HCT116 (cell line): ENCODE measurements around the gene NUP210. TPM values are rescaled to one million over a fixed set of nuclear protein-coding genes. Genes with fewer than 3 reads are reported as not detected.

Source experiments
- ATAC-seq: fragments of 200-7000 bp; cut with Tn5 transposase; 2 replicates; pipeline ENCODE4 v1.9.1; 2020; ENCODE audit warnings: mild to moderate bottlenecking, moderate library complexity
- BruUV-seq: library from RNA; stranded (reverse); fragments of 400-500 nt; replicated peaks from 2 replicates; lab custom pipeline; 2021; lab: Mats Ljungman, UMichigan
- CTCF ChIA-PET: fragments of 300-600 bp; sonication (Branson Sonifier 250); formaldehyde crosslinking; loops from one replicate; lab custom pipeline; 2021; ENCODE audit warnings: antibody characterized with exemption; lab: Charles Lee
- POLR2A ChIA-PET: fragments of 300-600, 350-600 bp; sonication (Branson Sonifier 250); formaldehyde crosslinking; loops from one replicate; lab custom pipeline; 2021; ENCODE audit warnings: antibody characterized with exemption; lab: Charles Lee
- RAD21 ChIA-PET, 2 experiments: fragments of 300-600 bp; sonication (Branson Sonifier 250); formaldehyde crosslinking; loops; one replicate each; lab custom pipeline; 2023; ENCODE audit warnings: low total read pairs in 2 of 2; ENCODE audit not compliant: uncharacterized antibody in 2 of 2, unreplicated experiment in 2 of 2, low non-redundant PET in 1 of 2; lab: Charles Lee
- DNase-seq: peaks from one replicate; pipeline ENCODE4 v3.0.0-alpha.2; 2010; ENCODE audit warnings: low read depth, low spot score
- H2AFZ ChIP-seq: fragments of 200-600 bp; shearing (Covaris generic), sonication (generic); 2 replicates; pipeline ENCODE4 v1.6.1; 2017; ENCODE audit warnings: low read depth, mixed run types, mixed read lengths, antibody characterized with exemption, low read length; ENCODE audit not compliant: poor library complexity, severe bottlenecking
- H3K27ac ChIP-seq: 2 replicates; pipeline ENCODE4 v1.5.1; 2012; ENCODE audit warnings: low read depth, low read length
- H3K27me3 ChIP-seq: fragments of 200-600 bp; sonication (generic); 2 replicates; pipeline ENCODE4 v1.6.1; 2016; ENCODE audit warnings: mixed run types, low read length, mixed read lengths; ENCODE audit not compliant: insufficient read depth
- H3K36me3 ChIP-seq, 2 experiments: fragments of 200-500 bp in 1 of 2; fragments of 200-600 bp in 1 of 2; sonication (Bioruptor generic) in 1 of 2; sonication (generic) in 1 of 2; 2 replicates each; pipeline versions ENCODE4 v1.5.1 to v1.6.1; 2014 to 2016; ENCODE audit warnings: low read length in 2 of 2, inconsistent platforms in 1 of 2, mixed read lengths in 1 of 2, mixed run types in 1 of 2; ENCODE audit not compliant: insufficient read depth in 2 of 2, control insufficient read depth in 1 of 2
- H3K4me1 ChIP-seq, 2 experiments: fragments of 200-600 bp in 1 of 2; sonication (generic) in 1 of 2; 2 replicates each; pipeline versions ENCODE4 v1.5.1 to v1.6.1; 2012 to 2017; ENCODE audit warnings: low read length in 2 of 2, inconsistent platforms in 1 of 2, mild to moderate bottlenecking in 1 of 2, mixed read lengths in 1 of 2, mixed run types in 1 of 2, moderate library complexity in 1 of 2; ENCODE audit not compliant: insufficient read depth in 2 of 2, control insufficient read depth in 1 of 2
- H3K4me2 ChIP-seq: fragments of 200-600 bp; sonication (generic); 2 replicates; pipeline ENCODE4 v1.6.1; 2017; ENCODE audit warnings: mixed run types, low read length, mixed read lengths
- H3K4me3 ChIP-seq, 2 experiments: fragments of 200-600 bp in 1 of 2; sonication (generic) in 1 of 2; replicated peaks in 1 of 2; 2 replicates each; pipeline ENCODE4 v1.5.1; 2011 to 2016; ENCODE audit warnings: low read length in 2 of 2, control low read depth in 1 of 2, low read depth in 1 of 2, mild to moderate bottlenecking in 1 of 2, mixed read lengths in 1 of 2, mixed run types in 1 of 2
- H3K79me2 ChIP-seq: fragments of 200-600 bp; sonication (generic); 2 replicates; pipeline ENCODE4 v1.6.1; 2017; ENCODE audit warnings: mild to moderate bottlenecking, mixed run types, low read length, moderate library complexity, mixed read lengths; ENCODE audit not compliant: insufficient read depth
- H3K9ac ChIP-seq: fragments of 200-600 bp; sonication (generic); 2 replicates; pipeline ENCODE4 v1.6.1; 2016; ENCODE audit warnings: low read length, mixed read lengths
- H3K9me2 ChIP-seq: fragments of 200-600 bp; sonication (generic), shearing (Covaris generic); 2 replicates; pipeline ENCODE4 v1.6.1; 2017; ENCODE audit warnings: mixed run types, mild to moderate bottlenecking, moderate library complexity; ENCODE audit not compliant: insufficient read depth
- H3K9me3 ChIP-seq, 2 experiments: fragments of 200-500 bp in 1 of 2; fragments of 200-600 bp in 1 of 2; sonication (Bioruptor generic) in 1 of 2; sonication (generic) in 1 of 2; 2 replicates each; pipeline ENCODE4 v1.6.1; 2014 to 2017; ENCODE audit warnings: low read length in 2 of 2, mixed read lengths in 2 of 2, inconsistent platforms in 1 of 2, low read depth in 1 of 2, mild to moderate bottlenecking in 1 of 2, mixed run types in 1 of 2, moderate library complexity in 1 of 2; ENCODE audit not compliant: control insufficient read depth in 1 of 2, insufficient read depth in 1 of 2
- H4K20me1 ChIP-seq: fragments of 200-600 bp; sonication (generic), shearing (Covaris generic); 2 replicates; pipeline ENCODE4 v1.6.1; 2017; ENCODE audit warnings: mixed run types, mild to moderate bottlenecking, moderate library complexity; ENCODE audit not compliant: insufficient read depth
- CEBPB ChIP-seq: IDR thresholded peaks from 2 replicates; pipeline ENCODE4 v1.6.1; 2012; ENCODE audit warnings: low read depth
- ELF1 ChIP-seq: IDR thresholded peaks from 2 replicates; pipeline ENCODE4 v1.6.1; 2012; ENCODE audit warnings: low read depth, borderline replicate concordance
- EZH2 ChIP-seq: fragments of 200-600 bp; sonication (generic); IDR thresholded peaks from 2 replicates; pipeline ENCODE4 v1.6.1; 2017; ENCODE audit warnings: antibody characterized with exemption, mixed run types
- FOSL1 ChIP-seq: IDR thresholded peaks from 2 replicates; pipeline ENCODE4 v1.6.1; 2012; ENCODE audit warnings: low read depth
- JUND ChIP-seq: IDR thresholded peaks from 2 replicates; pipeline ENCODE4 v1.6.1; 2012
- POLR2A ChIP-seq: IDR thresholded peaks from 2 replicates; pipeline ENCODE4 v1.7.0; 2011; ENCODE audit warnings: borderline replicate concordance; ENCODE audit not compliant: insufficient read depth, insufficient read length; ENCODE audit errors: extremely low read depth
- REST ChIP-seq: IDR thresholded peaks from 2 replicates; pipeline ENCODE4 v1.6.1; 2012; ENCODE audit warnings: low read depth
- SIN3A ChIP-seq: IDR thresholded peaks from 2 replicates; pipeline ENCODE4 v1.6.1; 2012; ENCODE audit warnings: low read depth
- TCF7L2 ChIP-seq: IDR thresholded peaks from 2 replicates; pipeline ENCODE4 v1.7.0; 2011; ENCODE audit warnings: borderline replicate concordance, inconsistent platforms; ENCODE audit not compliant: insufficient read depth, insufficient read length; ENCODE audit errors: extremely low read depth
- ZBTB33 ChIP-seq: IDR thresholded peaks from 2 replicates; pipeline ENCODE4 v1.6.1; 2011; ENCODE audit warnings: mild to moderate bottlenecking, low read length, moderate library complexity; ENCODE audit not compliant: insufficient replicate concordance; ENCODE audit errors: extremely low read depth
- ZFX ChIP-seq: fragments of 450-650 bp; IDR thresholded peaks from 2 replicates; pipeline ENCODE4 v1.6.1; 2017
- intact Hi-C: fragments of 100-400 bp; cut with micrococcal nuclease; formaldehyde crosslinking; loops from 2 replicates; pipeline ENCODE4 v1.10.0; 2022
- total RNA-seq: library from RNA; stranded (reverse); gene quantifications from one replicate; pipeline ENCODE4 v1.2.1, GENCODE V29; 2021; ENCODE audit not compliant: unreplicated experiment
- TF ChIP-seq, protein P1 (sequence below): IDR thresholded peaks from 2 replicates; pipeline ENCODE4 v1.6.1; 2012

Gene NUP210
- total RNA-seq, 1 experiment from 2014 or later, result 74.9 TPM

DNA sequence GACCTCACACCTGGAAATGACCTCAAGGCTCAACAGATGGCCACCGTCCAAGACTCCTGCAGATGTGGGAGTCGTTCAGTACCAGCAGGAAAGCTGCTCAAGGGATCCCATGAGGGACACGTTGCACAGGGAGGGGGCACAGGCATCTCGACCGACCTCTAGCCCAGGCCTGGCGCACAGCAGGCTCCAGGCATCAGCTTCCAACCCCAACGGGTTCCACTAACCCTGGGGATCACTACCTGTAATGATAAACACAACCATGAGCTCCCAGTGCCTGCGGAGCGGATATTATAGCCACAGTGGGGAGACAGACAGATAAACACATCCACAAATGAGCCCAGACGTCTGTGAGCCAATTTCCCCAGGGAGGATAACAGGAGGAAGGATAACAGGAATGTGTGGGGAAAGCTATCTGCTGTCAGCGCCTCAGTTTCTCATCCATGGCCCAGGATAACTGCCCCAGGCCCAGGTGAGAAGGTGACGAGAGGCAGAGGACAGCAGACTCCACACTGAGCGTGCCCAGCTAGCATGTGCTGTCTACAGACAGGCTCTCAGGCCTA, 19.9 kb downstream of the NUP210 start:
- H3K27me3 ChIP-seq, result no peaks in the 10 kb centered on the region
- no peak overlapping the region for H3K4me2 ChIP-seq
- H3K27ac ChIP-seq, result no peak overlapping the region
- H3K36me3 ChIP-seq, result peaks cover 0 to 16% of the 10 kb centered on the region in 2 experiments; a peak in 2 of 4 replicates
- ChIA-PET POLR2A (no interaction called here), RAD21 (no interaction called here), CTCF (no interaction called here)
- intact Hi-C loops, result no loop called here
- H4K20me1 ChIP-seq, result no peaks in the 10 kb centered on the region
- DNase-seq, result no peak
- H3K9me2 ChIP-seq, result no peaks in the 10 kb centered on the region
- H3K9me3 ChIP-seq, result no peaks in the 10 kb centered on the region; a peak in 1 of 4 replicates
- no peaks in the 10 kb centered on the region for H3K4me1 ChIP-seq
- ATAC-seq, result no peak
- no peak overlapping the region for H3K4me3 ChIP-seq
- TF ChIP-seq FOSL1, result no peak
- no peak for TF ChIP-seq ELF1
- no peak for TF ChIP-seq ZFX
- TF ChIP-seq, protein P1, sequence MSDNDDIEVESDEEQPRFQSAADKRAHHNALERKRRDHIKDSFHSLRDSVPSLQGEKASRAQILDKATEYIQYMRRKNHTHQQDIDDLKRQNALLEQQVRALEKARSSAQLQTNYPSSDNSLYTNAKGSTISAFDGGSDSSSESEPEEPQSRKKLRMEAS, result no peak
- TF ChIP-seq POLR2A, result no peak
- TF ChIP-seq ZBTB33, result no peak
- no peak for TF ChIP-seq REST
- TF ChIP-seq SIN3A, result no peak
- no peak for TF ChIP-seq EZH2
- TF ChIP-seq CEBPB, result no peak
- TF ChIP-seq TCF7L2, result no peak
- TF ChIP-seq JUND, result no peak
- H3K79me2 ChIP-seq, result peaks cover 43% of the 10 kb centered on the region
- no peak overlapping the region for H2AFZ ChIP-seq
- BruUV-seq, result no TSS peak
- no peak overlapping the region for H3K9ac ChIP-seq
